HUES6 (cell line): ENCODE data around the gene ADD1.
A peak's percentile ranks its signal among the peaks of the same experiment; 100 is the strongest.

Source experiments
- H3K27ac ChIP-seq: 2 replicates; pipeline ENCODE4 v1.7.0; 2013; ENCODE audit warnings: low read depth, mild to moderate bottlenecking, low read length, inconsistent platforms
- H3K27me3 ChIP-seq: 2 replicates; pipeline ENCODE4 v1.6.1; 2013; ENCODE audit warnings: low read length; ENCODE audit not compliant: control insufficient read depth, insufficient read depth
- H3K36me3 ChIP-seq: 2 replicates; pipeline ENCODE4 v1.6.1; 2013; ENCODE audit warnings: low read length; ENCODE audit not compliant: control insufficient read depth, insufficient read depth
- H3K4me1 ChIP-seq: 2 replicates; pipeline ENCODE4 v1.6.1; 2013; ENCODE audit warnings: low read length; ENCODE audit not compliant: control insufficient read depth, insufficient read depth
- H3K4me3 ChIP-seq: 2 replicates; pipeline ENCODE4 v1.5.1; 2013; ENCODE audit warnings: low read depth, low read length
- H3K9ac ChIP-seq: one replicate; pipeline ENCODE4 v1.6.1; 2013; ENCODE audit warnings: mild to moderate bottlenecking, low read length
- H3K9me3 ChIP-seq: 2 replicates; pipeline ENCODE4 v1.6.1; 2013; ENCODE audit warnings: low read depth, low read length; ENCODE audit not compliant: control insufficient read depth, insufficient read depth

ADD1 gene

GRCh38 chr4:2799971-2800690 is 43.5 kb upstream of the ADD1 start:
- Histone ChIP-seq H3K4me3 (no peak overlapping the region), H3K36me3 (no peaks in the 10 kb centered on the region), H3K27me3 (no peaks in the 10 kb centered on the region), H3K4me1 (peaks cover 31% of the 10 kb centered on the region), H3K27ac (peak overlapping the region; percentile 24; the same call in 1 of the 2 replicates), H3K9me3 (no peaks in the 10 kb centered on the region), H3K9ac (peak overlapping the region; percentile 9)

DNA sequence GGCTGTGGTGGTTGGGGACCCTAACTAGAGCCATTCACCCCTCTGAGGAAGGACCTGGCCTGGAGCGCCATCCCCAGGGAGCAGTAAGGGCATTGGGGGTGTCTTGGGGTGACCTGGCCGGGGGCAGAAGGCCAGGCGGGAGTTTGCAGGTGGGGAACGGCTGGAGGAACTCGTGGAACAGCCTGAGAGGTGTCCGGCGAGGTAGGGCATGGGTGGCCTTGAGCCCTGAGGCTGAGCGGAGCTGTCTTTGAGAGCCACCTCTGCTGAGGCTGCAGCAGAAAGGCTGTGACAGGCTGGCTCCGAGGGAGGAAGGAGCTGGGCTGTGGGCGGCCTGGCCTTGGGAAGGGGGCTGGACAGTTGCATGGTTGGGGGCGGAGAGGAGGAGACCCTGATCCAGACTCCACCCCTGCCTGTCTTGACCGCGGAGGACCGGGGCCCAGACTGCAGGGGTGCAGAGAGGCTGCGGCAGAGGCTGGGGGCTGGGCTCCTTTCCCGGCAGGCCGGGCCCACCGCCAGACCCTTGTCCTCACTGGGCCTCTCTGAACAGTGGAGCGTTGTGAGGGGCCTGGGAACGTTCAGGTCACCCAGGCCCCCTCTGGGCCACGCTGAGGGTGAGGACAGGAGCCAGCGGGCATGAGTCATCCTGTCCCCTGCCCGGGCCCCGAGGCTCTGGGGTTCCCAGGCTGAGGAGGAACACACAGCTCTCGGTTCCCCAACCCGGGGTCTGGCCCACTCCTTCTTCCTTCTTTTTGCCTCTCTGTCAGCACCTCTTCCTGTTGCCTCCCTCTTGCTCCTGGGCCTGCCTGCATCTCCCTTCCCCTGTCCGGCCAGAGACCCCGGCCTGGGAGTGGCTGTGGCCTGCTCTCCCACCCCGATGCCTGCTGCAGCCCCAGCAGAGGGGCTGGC is 42.7 kb upstream of the ADD1 start:
- Histone ChIP-seq H3K27me3 (no peaks in the 10 kb centered on the region), H3K9ac (peak overlapping the region; percentile 19), H3K4me1 (peaks cover 31% of the 10 kb centered on the region), H3K36me3 (no peaks in the 10 kb centered on the region), H3K4me3 (no peak overlapping the region), H3K27ac (peak overlapping the region; percentile 24; the same call in 1 of the 2 replicates), H3K9me3 (no peaks in the 10 kb centered on the region)

- no peak overlapping the region for H3K27ac ChIP-seq
- H3K4me1 ChIP-seq = peaks cover 31% of the 10 kb centered on the region
- no peaks in the 10 kb centered on the region for H3K27me3 ChIP-seq
- no peaks in the 10 kb centered on the region for H3K36me3 ChIP-seq
- no peaks in the 10 kb centered on the region for H3K9me3 ChIP-seq
- H3K4me3 ChIP-seq = no peak overlapping the region
- H3K9ac ChIP-seq = no peak overlapping the region
Observed at GRCh38 chr4:2802618-2803531, 40.8 kb upstream of the ADD1 start.

- H3K4me1 ChIP-seq = peaks cover 23% of the 10 kb centered on the region
- H3K4me3 ChIP-seq = no peak overlapping the region
- H3K36me3 ChIP-seq = no peaks in the 10 kb centered on the region
- peak overlapping the region; percentile 48; the same call in 1 of the 2 replicates for H3K27ac ChIP-seq
- no peak overlapping the region for H3K9ac ChIP-seq
- H3K9me3 ChIP-seq = no peaks in the 10 kb centered on the region
- H3K27me3 ChIP-seq = no peaks in the 10 kb centered on the region
Observed at GRCh38 chr4:2803624-2804448, 39.8 kb upstream of the ADD1 start.

- Histone ChIP-seq H3K4me1 (peaks cover 19% of the 10 kb centered on the region), H3K4me3 (no peak overlapping the region), H3K27ac (peak overlapping the region; percentile 48; the same call in 1 of the 2 replicates), H3K9ac (no peak overlapping the region), H3K27me3 (no peaks in the 10 kb centered on the region), H3K36me3 (no peaks in the 10 kb centered on the region), H3K9me3 (no peaks in the 10 kb centered on the region)
Observed at GRCh38 chr4:2804449-2804972, 39.1 kb upstream of the ADD1 start.

- no peak overlapping the region for H3K27ac ChIP-seq
- H3K4me1 ChIP-seq = peaks cover 16% of the 10 kb centered on the region
- no peaks in the 10 kb centered on the region for H3K36me3 ChIP-seq
- H3K9me3 ChIP-seq = no peaks in the 10 kb centered on the region
- no peaks in the 10 kb centered on the region for H3K27me3 ChIP-seq
- no peak overlapping the region for H3K9ac ChIP-seq
- H3K4me3 ChIP-seq = no peak overlapping the region
Observed at GRCh38 chr4:2804973-2805501, 38.6 kb upstream of the ADD1 start.

DNA sequence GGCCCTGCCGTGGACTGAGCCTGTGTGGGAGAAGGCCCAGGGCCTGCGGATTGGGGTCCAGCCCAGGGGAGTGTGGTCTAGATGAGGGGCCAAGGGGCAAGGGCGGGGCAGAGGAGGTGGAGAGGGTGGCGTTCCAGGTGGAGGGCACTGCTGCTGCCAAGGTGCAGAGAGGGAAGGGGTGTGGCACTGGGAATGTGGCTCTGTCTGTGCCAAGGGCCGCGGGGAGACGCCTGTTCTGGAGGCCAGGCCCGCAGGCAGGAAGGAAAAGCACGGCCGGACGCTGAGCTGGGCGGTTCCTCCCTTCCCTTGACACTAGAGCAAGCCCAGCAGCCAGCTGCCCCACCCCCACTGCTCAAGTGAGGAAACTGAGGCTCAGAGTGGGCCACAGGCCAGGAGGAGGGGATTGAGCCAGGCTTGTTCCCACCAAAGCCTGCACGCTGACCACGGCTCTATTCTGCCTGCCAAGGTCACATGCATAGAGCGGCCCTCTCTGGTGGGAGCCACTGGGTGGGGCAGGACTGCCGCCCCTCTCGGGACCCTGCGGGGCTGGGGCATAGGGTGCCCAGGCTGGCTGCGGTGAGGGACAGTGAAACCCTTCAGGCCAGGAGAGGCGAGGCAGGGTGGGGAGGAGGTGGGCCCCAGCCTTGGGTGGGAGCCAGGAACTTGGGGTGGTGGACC is 37.8 kb upstream of the ADD1 start:
- Histone ChIP-seq H3K27ac (no peak overlapping the region), H3K4me3 (no peak overlapping the region), H3K27me3 (no peaks in the 10 kb centered on the region), H3K9ac (no peak overlapping the region), H3K9me3 (no peaks in the 10 kb centered on the region), H3K36me3 (no peaks in the 10 kb centered on the region), H3K4me1 (peaks cover 16% of the 10 kb centered on the region)

GRCh38 chr4:2806390-2807355 is 37.0 kb upstream of the ADD1 start:
- Histone ChIP-seq H3K27ac (no peak overlapping the region), H3K4me3 (no peak overlapping the region), H3K4me1 (peaks cover 13% of the 10 kb centered on the region)

GRCh38 chr4:2807571-2807970 is 36.1 kb upstream of the ADD1 start:
- Histone ChIP-seq H3K4me3 (no peak overlapping the region), H3K27me3 (no peaks in the 10 kb centered on the region), H3K9ac (no peak overlapping the region), H3K4me1 (peaks cover 21% of the 10 kb centered on the region), H3K9me3 (no peaks in the 10 kb centered on the region), H3K27ac (no peak overlapping the region), H3K36me3 (no peaks in the 10 kb centered on the region)

More at GRCh38 chr4:2806390-2807355, 37.0 kb upstream of the ADD1 start:
- no peaks in the 10 kb centered on the region for H3K27me3 ChIP-seq
- H3K9ac ChIP-seq = no peak overlapping the region
- H3K36me3 ChIP-seq = no peaks in the 10 kb centered on the region
- H3K9me3 ChIP-seq = no peaks in the 10 kb centered on the region
